Fibroblast of skin of left quadriceps (primary cell): ENCODE results near the gene TEN1.

Source experiments
- DNase-seq, 2 experiments: peaks; one replicate each; pipeline ENCODE4 v3.0.0-alpha.2; 2013; ENCODE audit warnings: low read depth in 2 of 2

The TEN1 gene

GRCh38 chr17:75976175-75976848 is 2.7 kb upstream of the TEN1 start:
- DNase-seq: no peak

DNA sequence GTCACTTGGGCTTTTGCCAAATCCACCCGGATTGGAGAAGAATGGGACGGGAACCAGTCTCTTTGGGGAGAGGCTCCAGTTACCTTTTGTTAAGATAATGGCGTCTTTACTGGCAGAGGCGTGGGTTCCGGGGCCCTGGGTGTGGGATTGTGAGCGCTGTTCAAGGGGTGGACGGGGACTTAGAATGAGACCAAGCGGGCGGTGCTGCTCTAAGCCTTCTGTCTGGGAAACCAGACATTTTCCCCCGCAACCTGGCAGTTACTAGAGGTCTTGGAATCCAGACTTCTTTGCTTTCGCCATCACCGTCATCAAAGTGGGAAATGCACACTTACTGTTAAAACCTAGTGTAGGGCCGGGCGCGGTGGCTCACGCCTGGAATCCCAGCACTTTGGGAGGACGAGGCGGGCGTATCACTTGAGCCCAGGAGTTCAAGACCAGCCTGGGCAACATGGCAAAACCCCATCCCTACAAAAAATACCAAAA is 706 bp downstream of the TEN1 start:
- DNase-seq: peak in 1 of 2 experiments; percentile 37

- DNase-seq: no peak
These were observed 1.4 kb downstream of the TEN1 start for GRCh38 chr17:75980188-75981018.

DNA sequence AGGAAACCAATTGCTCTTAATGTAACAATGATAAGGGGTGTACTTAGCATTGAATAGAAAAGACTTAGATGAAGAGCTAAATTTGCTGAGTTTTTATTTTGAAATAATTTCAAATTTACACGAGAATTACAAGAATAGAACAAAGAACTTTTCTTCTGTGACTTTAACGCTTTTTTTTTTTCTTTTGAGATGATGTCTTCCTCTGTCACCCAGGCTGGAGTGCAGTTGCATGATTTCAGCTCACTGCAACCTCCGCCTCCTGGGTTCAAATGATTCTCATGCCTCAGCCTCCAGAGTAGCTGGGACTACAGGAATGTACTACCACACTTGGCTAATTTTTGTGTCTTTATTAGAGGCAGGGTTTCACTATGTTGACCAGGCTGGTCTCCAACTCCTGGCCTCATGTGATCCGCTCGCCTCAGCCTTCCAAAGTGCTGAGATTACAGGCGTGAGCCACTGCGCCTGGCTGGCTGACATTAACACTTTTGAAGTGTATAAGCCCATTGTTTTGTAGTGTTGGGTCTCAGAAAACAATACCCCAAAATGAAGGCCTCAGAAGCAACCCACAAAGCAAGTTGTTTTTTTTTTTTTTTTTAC is 2.1 kb downstream of the TEN1 start:
- DNase-seq: no peak

GRCh38 chr17:75983501-75984181 is 4.6 kb downstream of the TEN1 start:
- no peak for DNase-seq

DNA sequence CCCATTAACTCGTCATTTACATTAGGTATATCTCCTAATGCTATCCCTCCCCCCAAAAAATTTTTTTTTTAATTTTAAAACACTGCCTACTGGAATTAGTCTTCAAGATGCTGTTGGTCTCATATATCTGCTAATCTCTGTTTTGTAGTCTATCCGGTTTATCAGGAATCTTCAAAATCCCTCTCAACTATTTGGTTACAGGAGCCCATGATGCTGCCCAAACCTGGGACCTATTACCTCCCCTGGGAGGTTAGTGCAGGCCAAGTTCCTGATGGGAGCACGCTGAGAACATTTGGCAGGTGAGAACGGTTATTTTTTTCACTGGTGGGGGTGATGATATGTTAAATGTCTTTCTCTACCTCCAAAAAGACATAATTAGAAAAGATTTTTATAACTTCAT is 6.9 kb downstream of the TEN1 start:
- no peak for DNase-seq

- no peak for DNase-seq
These were observed 8.0 kb downstream of the TEN1 start for GRCh38 chr17:75987041-75987440.

- DNase-seq: no peak
These were observed 12.4 kb downstream of the TEN1 start for GRCh38 chr17:75991396-75991795.

GRCh38 chr17:75994802-75995370 is 15.8 kb downstream of the TEN1 start:
- DNase-seq: no peak

GRCh38 chr17:75995385-75995925 is 16.4 kb downstream of the TEN1 start:
- no peak for DNase-seq

GRCh38 chr17:75996665-75997590 is 17.9 kb downstream of the TEN1 start:
- DNase-seq: peak in 1 of 2 experiments; percentile 30

DNA sequence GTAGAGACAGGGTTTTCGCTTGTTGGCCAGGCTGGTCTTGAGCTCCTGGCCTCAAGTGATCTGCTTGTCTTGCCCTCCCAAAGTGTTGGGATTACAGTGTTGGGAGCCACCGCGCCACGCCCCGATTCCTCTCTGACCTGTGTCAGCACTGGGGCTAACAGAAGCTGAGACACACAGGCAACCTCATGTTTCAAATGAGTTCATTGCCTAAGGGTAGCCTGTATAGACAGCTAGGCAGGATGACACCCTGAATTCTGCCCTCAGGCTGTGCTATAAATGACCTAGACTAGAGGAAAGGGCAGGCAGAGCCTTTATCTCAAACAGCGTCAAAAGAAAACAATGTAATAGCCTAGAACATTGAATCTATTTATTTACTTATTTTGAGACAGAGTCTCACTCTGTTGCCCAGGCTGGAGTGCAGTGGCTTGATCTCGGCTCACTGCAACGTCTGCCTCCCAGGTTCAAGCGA is 19.3 kb downstream of the TEN1 start:
- DNase-seq: no peak

DNA sequence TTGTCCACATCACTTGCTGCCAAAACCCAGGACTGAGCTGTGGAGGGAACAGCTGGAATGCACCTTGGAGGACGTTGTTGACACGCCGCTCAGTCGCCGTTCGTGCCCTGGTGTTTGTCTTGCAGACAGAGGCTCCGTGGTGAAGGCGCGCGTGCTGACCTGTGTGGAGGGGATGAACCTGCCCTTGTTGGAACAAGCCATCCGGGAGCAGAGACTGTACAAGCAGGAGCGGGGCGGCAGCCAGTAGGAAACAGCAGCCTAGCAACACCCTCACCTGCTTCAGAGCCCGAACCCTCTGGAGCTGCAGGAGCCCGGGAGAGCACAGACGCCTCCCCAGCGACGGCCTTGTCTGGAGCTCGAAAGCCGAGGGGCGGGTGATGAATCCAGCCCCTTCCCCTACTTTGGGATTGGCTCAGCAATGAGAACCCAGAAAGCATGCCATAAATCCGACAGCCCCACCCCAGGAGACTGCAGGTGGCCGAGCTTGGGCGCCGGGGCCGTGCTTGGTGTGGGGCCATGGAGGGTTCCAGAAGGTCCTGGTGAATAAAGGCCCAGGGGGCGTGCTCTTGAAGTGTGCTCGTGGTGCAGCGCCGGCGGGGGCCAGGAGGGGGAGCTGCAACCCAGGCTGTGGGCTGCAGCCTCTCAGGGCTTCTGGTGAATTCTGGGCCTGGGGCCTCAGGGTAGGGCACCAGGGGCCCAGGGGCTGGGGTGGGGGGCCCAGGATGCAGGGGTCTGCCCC is 21.1 kb downstream of the TEN1 start:
- no peak for DNase-seq

- DNase-seq: no peak
These were observed 21.9 kb downstream of the TEN1 start, which contains the start of gene CDK3 for GRCh38 chr17:76000755-76001521. Gene CDK3, plus strand, starts transcription at chr17:76000855. Its CDS starts 571 bp downstream, at chr17:76001426.

DNA sequence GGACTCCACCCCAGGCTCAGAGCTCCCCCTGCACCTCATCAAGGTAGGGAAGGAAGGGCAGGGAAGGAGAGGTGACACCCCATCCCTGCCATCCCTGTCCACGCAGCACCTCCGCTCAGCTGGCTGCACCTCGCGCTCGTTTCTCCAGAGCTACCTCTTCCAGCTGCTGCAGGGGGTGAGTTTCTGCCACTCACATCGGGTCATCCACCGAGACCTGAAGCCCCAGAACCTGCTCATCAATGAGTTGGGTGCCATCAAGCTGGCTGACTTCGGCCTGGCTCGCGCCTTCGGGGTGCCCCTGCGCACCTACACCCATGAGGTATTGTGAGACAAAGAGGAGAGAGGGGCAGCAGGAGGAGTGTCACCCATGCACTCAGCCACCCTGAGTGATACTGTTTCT is 23.1 kb downstream of the TEN1 start:
- DNase-seq: no peak

- no peak for DNase-seq
These were observed 24.9 kb downstream of the TEN1 start for GRCh38 chr17:76003915-76004314.

GRCh38 chr17:76004750-76005262 is 25.8 kb downstream of the TEN1 start:
- no peak for DNase-seq
